HepG2 (cell line): ENCODE measurements around the gene MAPK12. TPM values are rescaled to one million over a fixed set of nuclear protein-coding genes. Genes with fewer than 3 reads are reported as not detected.

ENCODE experiments used
- ATAC-seq: fragments of 200-7000 bp; cut with Tn5 transposase; 3 replicates; pipeline ENCODE4 v1.9.1; 2020; ENCODE audit warnings: mild to moderate bottlenecking, moderate library complexity
- BruUV-seq: library from RNA; stranded (reverse); fragments of 400-500 nt; replicated peaks from 2 replicates; lab custom pipeline; 2021; lab: Mats Ljungman, UMichigan
- CTCF ChIA-PET: fragments of 300-600 bp; formaldehyde crosslinking; extraction: SDS; loops from one replicate; lab custom pipeline; 2021; ENCODE audit warnings: low total read pairs, inconsistent platforms, low intra/inter-chr PET ratio; lab: Yijun Ruan, JAX
- POLR2A ChIA-PET: fragments of 350-600 bp; sonication (Branson Sonifier 250); formaldehyde crosslinking; loops from one replicate; lab custom pipeline; 2020; ENCODE audit warnings: antibody characterized with exemption, inconsistent platforms; lab: Yijun Ruan, JAX
- DNase-seq: peaks from one replicate; pipeline ENCODE4 v3.0.0-alpha.2; 2015; ENCODE audit warnings: low spot score
- FAIRE-seq: peaks from 3 replicates; lab custom pipeline; 2011; peaks lifted over from hg19 to GRCh38; lab: Jason Lieb, UNC
- H2AFZ ChIP-seq: one replicate; pipeline ENCODE4 v1.6.1; 2011; ENCODE audit warnings: low read length, inconsistent platforms
- H3K27ac ChIP-seq: fragments of 300-600 bp; 3 replicates; pipeline ENCODE4 v1.8.0; 2011; ENCODE audit warnings: mixed run types, mild to moderate bottlenecking, mixed read lengths, low read length, inconsistent platforms; ENCODE audit not compliant: insufficient read depth; ENCODE audit errors: extremely low read length
- H3K27me3 ChIP-seq, 2 experiments: fragments of 200-600 bp in 1 of 2; 2 replicates in 1 of 2; 3 replicates in 1 of 2; pipeline versions ENCODE4 v1.6.0 to v1.8.0; 2011; ENCODE audit warnings: low read length in 2 of 2, mild to moderate bottlenecking in 2 of 2, moderate library complexity in 2 of 2, inconsistent platforms in 1 of 2; ENCODE audit not compliant: insufficient read depth in 2 of 2, control insufficient read depth in 1 of 2
- H3K36me3 ChIP-seq, 2 experiments: fragments of 200-600 bp in 1 of 2; replicated peaks in 1 of 2; 2 replicates in 1 of 2; 3 replicates in 1 of 2; pipeline versions ENCODE4 v1.5.1 to v1.8.0; 2011; ENCODE audit warnings: low read length in 2 of 2, inconsistent platforms in 1 of 2; ENCODE audit not compliant: insufficient read depth in 2 of 2, control insufficient read depth in 1 of 2
- H3K4me1 ChIP-seq: 2 replicates; pipeline ENCODE4 v1.5.1; 2012; ENCODE audit warnings: low read length, inconsistent platforms; ENCODE audit not compliant: insufficient read depth
- H3K4me2 ChIP-seq: 2 replicates; pipeline ENCODE4 v1.6.0; 2011; ENCODE audit warnings: low read depth, low read length, inconsistent platforms
- H3K4me3 ChIP-seq, 3 experiments: fragments of 200-600 bp in 1 of 3; sonication (generic), shearing (Covaris generic) in 1 of 3; replicated peaks in 1 of 3; 2 replicates each; pipeline ENCODE4 v1.5.1; 2011 to 2016; ENCODE audit warnings: low read length in 3 of 3, inconsistent platforms in 2 of 3, low read depth in 2 of 3, mild to moderate bottlenecking in 2 of 3, control low read depth in 1 of 3, mixed read lengths in 1 of 3; ENCODE audit not compliant: insufficient read depth in 1 of 3
- H3K79me2 ChIP-seq: one replicate; pipeline ENCODE4 v1.6.1; 2011; ENCODE audit warnings: low read length, inconsistent platforms; ENCODE audit not compliant: insufficient read depth
- H3K9ac ChIP-seq: 2 replicates; pipeline ENCODE4 v1.6.0; 2011; ENCODE audit warnings: mild to moderate bottlenecking, low read depth, low read length, inconsistent platforms; ENCODE audit not compliant: insufficient read depth
- H3K9me3 ChIP-seq: 2 replicates; pipeline ENCODE4 v1.5.1; 2012; ENCODE audit warnings: mild to moderate bottlenecking, low read length
- H4K20me1 ChIP-seq: 2 replicates; pipeline ENCODE4 v1.6.0; 2011; ENCODE audit warnings: inconsistent platforms, mild to moderate bottlenecking, low read length, moderate library complexity; ENCODE audit not compliant: insufficient read depth
- JUN ChIP-seq: sonication (generic); formaldehyde crosslinking; IDR thresholded peaks from 2 replicates; pipeline ENCODE4 v1.4.0; 2020; ENCODE audit warnings: mild to moderate bottlenecking, missing genetic modification reagents
- PCBP1 ChIP-seq: fragments of 200-400 bp; formaldehyde crosslinking; IDR thresholded peaks from 2 replicates; pipeline ENCODE4 v1.6.1; 2017; ENCODE audit warnings: mild to moderate bottlenecking, low read depth, low read length, borderline replicate concordance
- RBM22 ChIP-seq: fragments of 200-400 bp; formaldehyde crosslinking; optimal IDR thresholded peaks from 2 replicates; pipeline ENCODE3; 2017; ENCODE audit warnings: mild to moderate bottlenecking, low read length, moderate library complexity
- REPIN1 ChIP-seq: sonication (generic); formaldehyde crosslinking; IDR thresholded peaks from 2 replicates; pipeline ENCODE4 v1.8.0; 2022; ENCODE audit warnings: missing genetic modification reagents, low read depth, mild to moderate bottlenecking, borderline replicate concordance
- SALL2 ChIP-seq: sonication (generic); formaldehyde crosslinking; IDR thresholded peaks from 2 replicates; pipeline ENCODE4 v1.8.1; 2023; ENCODE audit warnings: mild to moderate bottlenecking, missing genetic modification reagents, inconsistent platforms
- WIZ ChIP-seq: sonication (generic); formaldehyde crosslinking; IDR thresholded peaks from 2 replicates; pipeline ENCODE4 v1.5.1; 2020; ENCODE audit warnings: mild to moderate bottlenecking, missing genetic modification reagents
- ZNF180 ChIP-seq: sonication (generic); formaldehyde crosslinking; IDR thresholded peaks from 2 replicates; pipeline ENCODE4 v1.4.0; 2020; ENCODE audit warnings: low read depth, missing genetic modification reagents, borderline replicate concordance
- ZNF225 ChIP-seq: sonication (generic); formaldehyde crosslinking; IDR thresholded peaks from 2 replicates; pipeline ENCODE4 v1.4.0; 2020; ENCODE audit warnings: mild to moderate bottlenecking, missing genetic modification reagents
- WGBS: methylation state at CpG from one replicate; pipeline ENCODE4 v1.1.6; 2017; ENCODE audit warnings: low lambda C conversion rate; 5-methylcytosine and 5-hydroxymethylcytosine counted together
- in situ Hi-C: cut with HindIII; loops from 2 replicates; pipeline ENCODE4 v1.10.0; 2017; ENCODE audit warnings: low pct_unique_long_range_greater_than_20kb; ENCODE audit not compliant: extremely low pct_ligation_motif_present
- intact Hi-C: fragments of 100-400 bp; cut with micrococcal nuclease; formaldehyde crosslinking; loops from one replicate; pipeline ENCODE4 v1.10.0; 2022; ENCODE audit not compliant: unreplicated experiment
- polyA plus RNA-seq, 8 experiments: library from polyadenylated mRNA; depleted of rRNA in 3 of 8; stranded (reverse) in 7 of 8; unstranded in 1 of 8; fragments of >200 nt; fragmentation: Illumina TruSeq in 4 of 8; extraction: Trizol in 4 of 8; gene quantifications; 2 replicates each; pipeline versions ENCODE4 v1.2.1 to v1.2.3, GENCODE V29; 2011 to 2016; ENCODE audit warnings: low read depth in 4 of 8, missing spikeins in 1 of 8, mixed read lengths in 1 of 8; ENCODE audit not compliant: insufficient read depth in 1 of 8
- total RNA-seq, 5 experiments: library from RNA; depleted of rRNA; stranded (reverse); fragments of >200 nt; fragmentation: Illumina TruSeq; extraction: Trizol; gene quantifications; 2 replicates each; pipeline ENCODE4 v1.2.3, GENCODE V29; 2016; ENCODE audit warnings: low read depth in 1 of 5

Gene MAPK12
- total and polyA plus RNA-seq, 2 of the 13 experiments (the other 11 are each of a cell fraction or from before 2014, with no cell fraction given), result 22.2 to 23.3 TPM

- no peak overlapping the region for H2AFZ ChIP-seq
- 76% methylated on average over 10 of the region's 26 CpGs for WGBS
- peaks cover 10 to 32% of the 10 kb centered on the region in 2 experiments for H3K27me3 ChIP-seq
- H3K4me2 ChIP-seq, result no peak overlapping the region; the same call in 1 of the 2 replicates
- H3K4me1 ChIP-seq, result peaks cover 39% of the 10 kb centered on the region
- no TSS peak for BruUV-seq
- POLR2A ChIA-PET, result interaction anchor here (1.2 to 1.6 kb wide), 2 partner anchors 9 to 22 kb away, joined by 3 to 7 read pairs; no protein-coding TSS in a partner anchor
- H3K9ac ChIP-seq, result no peak overlapping the region
- CTCF ChIA-PET, result interaction anchor here (0.9 to 2.3 kb wide), 3 partner anchors 20 to 70 kb away, joined by 3 to 8 read pairs (median 3); partner anchors contain the start of gene PPP6R2
- no peak overlapping the region for H3K27ac ChIP-seq
- peak overlapping the region in 1 of 3 experiments; percentile 62; a peak in 1 of 6 replicates for H3K4me3 ChIP-seq
- DNase-seq, result no peak
- intact Hi-C loops, result no loop called here
- no peaks in the 10 kb centered on the region for H3K79me2 ChIP-seq
- H4K20me1 ChIP-seq, result peaks cover 10% of the 10 kb centered on the region; the same call in 1 of the 2 replicates
- no peak for FAIRE-seq
- no peak for ATAC-seq
- in situ Hi-C loops, result no loop called here
- no peaks in the 10 kb centered on the region for H3K9me3 ChIP-seq
- TF ChIP-seq SALL2 (CRISPR knock-in tag) (no peak), JUN (CRISPR knock-in tag) (no peak), REPIN1 (CRISPR knock-in tag) (no peak), PCBP1 (0 out of 2 replicates have a peak, but pooled peaks have one; percentile 27), ZNF180 (no peak), RBM22 (peak; percentile 48), ZNF225 (CRISPR knock-in tag) (no peak), WIZ (CRISPR knock-in tag) (no peak)
- TF ChIP-seq, all 625 proteins: peak for 2
- H3K36me3 ChIP-seq, result peaks cover 1 to 6% of the 10 kb centered on the region in 2 experiments; a peak in 3 of 5 replicates
These were observed 10.7 kb upstream of the MAPK12 start for GRCh38 chr22:50272044-50272802.
